HEK293 (cell line): ENCODE data around the gene TMC3.
A peak's percentile ranks its signal among the peaks of the same experiment; 100 is the strongest.

Source experiments
- CTCF ChIA-PET: fragments of 350-600 bp; formaldehyde crosslinking; extraction: SDS; loops from one replicate; lab custom pipeline; 2021; ENCODE audit warnings: antibody characterized with exemption; lab: Yijun Ruan, JAX
- POLR2A ChIA-PET: fragments of 300-600 bp; formaldehyde crosslinking; extraction: SDS; loops from one replicate; lab custom pipeline; 2020; ENCODE audit warnings: antibody characterized with exemption, inconsistent platforms; lab: Yijun Ruan, JAX
- H3K27ac ChIP-seq: fragments of 200-500 bp; sonication (Bioruptor generic); 2 replicates; pipeline ENCODE4 v1.5.1; 2014; ENCODE audit warnings: low read depth, low read length, control low read depth, inconsistent platforms; ENCODE audit errors: extremely low read depth
- H3K36me3 ChIP-seq, 2 experiments: fragments of 200-500 bp in 1 of 2; sonication (Bioruptor generic) in 1 of 2; 1 replicate in 1 of 2; 2 replicates in 1 of 2; pipeline ENCODE4 v1.5.1; 2014 to 2017; ENCODE audit warnings: inconsistent platforms in 2 of 2, low read length in 2 of 2; ENCODE audit not compliant: control insufficient read depth in 2 of 2, insufficient read depth in 1 of 2
- H3K4me1 ChIP-seq: fragments of 200-500 bp; sonication (Bioruptor generic); 2 replicates; pipeline ENCODE4 v1.5.1; 2014; ENCODE audit warnings: mild to moderate bottlenecking, low read length, inconsistent platforms; ENCODE audit not compliant: control insufficient read depth, insufficient read depth
- H3K4me3 ChIP-seq: 2 replicates; pipeline ENCODE4 v1.5.1; 2011; ENCODE audit warnings: low read depth, mild to moderate bottlenecking, control low read depth, low read length, moderate library complexity
- H3K9me3 ChIP-seq: fragments of 200-500 bp; sonication (Bioruptor generic); 2 replicates; pipeline ENCODE4 v1.5.1; 2014; ENCODE audit warnings: low read depth, low read length, inconsistent platforms; ENCODE audit not compliant: control insufficient read depth, insufficient read depth
- HOXD13 ChIP-seq: sonication (generic); formaldehyde crosslinking; IDR thresholded peaks from 2 replicates; pipeline ENCODE4 v1.8.0; 2022; ENCODE audit warnings: missing genetic modification reagents, borderline replicate concordance
- OVOL3 ChIP-seq: fragments of 450-650 bp; formaldehyde crosslinking; IDR thresholded peaks from 2 replicates; pipeline ENCODE4 v1.5.1; 2016; ENCODE audit warnings: missing biosample characterization, missing genetic modification characterization
- SCRT2 ChIP-seq: fragments of 450-650 bp; formaldehyde crosslinking; IDR thresholded peaks from 2 replicates; pipeline ENCODE4 v1.5.1; 2016; ENCODE audit warnings: missing biosample characterization, missing genetic modification characterization
- SETDB1 ChIP-seq: IDR thresholded peaks from one replicate; pipeline ENCODE4 v1.6.1; 2017; ENCODE audit warnings: mild to moderate bottlenecking, low read length, moderate library complexity, mixed read lengths; ENCODE audit not compliant: insufficient read length
- YY2 ChIP-seq: fragments of 450-650 bp; formaldehyde crosslinking; IDR thresholded peaks from 2 replicates; pipeline ENCODE4 v1.5.1; 2016; ENCODE audit warnings: missing biosample characterization, missing genetic modification characterization
- ZNF146 ChIP-seq: fragments of 450-650 bp; formaldehyde crosslinking; IDR thresholded peaks from 2 replicates; pipeline ENCODE4 v1.5.1; 2016; ENCODE audit warnings: missing biosample characterization, missing genetic modification characterization
- ZNF16 ChIP-seq: fragments of 450-650 bp; formaldehyde crosslinking; IDR thresholded peaks from 2 replicates; pipeline ENCODE4 v1.5.1; 2016; ENCODE audit warnings: low read depth, missing biosample characterization, missing genetic modification characterization
- ZNF214 ChIP-seq: fragments of 450-650 bp; formaldehyde crosslinking; IDR thresholded peaks from 2 replicates; pipeline ENCODE4 v1.5.1; 2017; ENCODE audit warnings: missing biosample characterization, mild to moderate bottlenecking, missing genetic modification characterization, borderline replicate concordance
- ZNF239 ChIP-seq: fragments of 450-650 bp; formaldehyde crosslinking; IDR thresholded peaks from 2 replicates; pipeline ENCODE4 v1.5.1; 2016; ENCODE audit warnings: missing biosample characterization, missing genetic modification characterization
- ZNF324 ChIP-seq: fragments of 450-650 bp; formaldehyde crosslinking; IDR thresholded peaks from 2 replicates; pipeline ENCODE4 v1.5.1; 2016; ENCODE audit warnings: missing biosample characterization, missing genetic modification characterization
- ZNF366 ChIP-seq: fragments of 450-650 bp; formaldehyde crosslinking; conservative IDR thresholded peaks from 2 replicates; pipeline ENCODE4 v1.5.1; 2016; ENCODE audit warnings: missing biosample characterization, missing genetic modification characterization
- ZNF473 ChIP-seq: fragments of 450-650 bp; formaldehyde crosslinking; IDR thresholded peaks from 2 replicates; pipeline ENCODE4 v1.5.1; 2017; ENCODE audit warnings: missing biosample characterization, missing genetic modification characterization
- ZNF521 ChIP-seq: fragments of 450-650 bp; formaldehyde crosslinking; IDR thresholded peaks from 2 replicates; pipeline ENCODE4 v1.5.1; 2017; ENCODE audit warnings: missing biosample characterization, mild to moderate bottlenecking, missing genetic modification characterization
- ZNF560 ChIP-seq: fragments of 450-650 bp; formaldehyde crosslinking; IDR thresholded peaks from 2 replicates; pipeline ENCODE4 v1.5.1; 2017; ENCODE audit warnings: missing biosample characterization, missing genetic modification characterization, borderline replicate concordance
- ZNF610 ChIP-seq: fragments of 450-650 bp; formaldehyde crosslinking; IDR thresholded peaks from 2 replicates; pipeline ENCODE4 v1.5.1; 2016; ENCODE audit warnings: missing biosample characterization, missing genetic modification characterization, borderline replicate concordance
- ZNF747 ChIP-seq: fragments of 450-650 bp; formaldehyde crosslinking; IDR thresholded peaks from 2 replicates; pipeline ENCODE4 v1.5.1; 2016; ENCODE audit warnings: missing biosample characterization, missing genetic modification characterization
- ZNF791 ChIP-seq: fragments of 450-650 bp; formaldehyde crosslinking; IDR thresholded peaks from 2 replicates; pipeline ENCODE4 v1.5.1; 2016; ENCODE audit warnings: missing biosample characterization, missing genetic modification characterization
- ZNF837 ChIP-seq: fragments of 450-650 bp; formaldehyde crosslinking; IDR thresholded peaks from 2 replicates; pipeline ENCODE4 v1.5.1; 2016; ENCODE audit warnings: missing biosample characterization, missing genetic modification characterization
- ZSCAN16 ChIP-seq: fragments of 450-650 bp; formaldehyde crosslinking; IDR thresholded peaks from 2 replicates; pipeline ENCODE4 v1.5.1; 2016; ENCODE audit warnings: missing biosample characterization, missing genetic modification characterization
- TF ChIP-seq, protein P1 (sequence below): fragments of 450-650 bp; formaldehyde crosslinking; IDR thresholded peaks from 2 replicates; pipeline ENCODE4 v1.5.1; 2017; ENCODE audit warnings: missing biosample characterization, missing genetic modification characterization
- TF ChIP-seq, protein P2 (sequence below): fragments of 450-650 bp; formaldehyde crosslinking; IDR thresholded peaks from 2 replicates; pipeline ENCODE4 v1.5.0; 2017; ENCODE audit warnings: missing biosample characterization, missing genetic modification characterization, borderline replicate concordance
- TF ChIP-seq, protein P3 (sequence below): fragments of 450-650 bp; formaldehyde crosslinking; IDR thresholded peaks from 2 replicates; pipeline ENCODE4 v1.5.1; 2016; ENCODE audit warnings: missing biosample characterization, missing genetic modification characterization, borderline replicate concordance

The TMC3 gene

DNA sequence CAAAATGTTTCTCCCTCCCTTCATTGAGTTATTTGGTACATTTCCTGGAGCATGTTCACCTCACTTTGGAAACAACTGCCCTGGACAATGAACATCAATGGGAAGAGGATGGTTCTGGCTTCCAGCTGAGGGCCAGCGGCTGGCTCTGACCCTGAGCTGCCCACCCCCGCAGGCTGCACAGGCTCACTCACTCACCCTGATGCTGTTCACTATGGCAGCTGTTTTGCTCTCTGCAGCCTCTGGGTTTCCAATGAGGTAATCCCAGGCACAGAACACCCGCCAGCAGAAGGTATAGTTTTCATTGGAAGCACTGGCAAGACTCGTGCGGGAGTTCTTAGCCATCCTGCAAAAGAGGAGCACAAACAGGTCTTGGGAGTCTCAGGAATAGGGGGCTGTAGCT is 17.8 kb downstream of the TMC3 start:
- ChIA-PET CTCF (interaction anchor here (0.6 to 1.9 kb wide), 6 partner anchors 12 to 248 kb away, joined by 3 to 6 read pairs (median 3); no protein-coding TSS in a partner anchor), POLR2A (interaction anchor here (1.1 kb wide), 1 partner anchor 32 kb away, joined by 4 read pairs; the partner anchor contains the start of gene STARD5)

DNA sequence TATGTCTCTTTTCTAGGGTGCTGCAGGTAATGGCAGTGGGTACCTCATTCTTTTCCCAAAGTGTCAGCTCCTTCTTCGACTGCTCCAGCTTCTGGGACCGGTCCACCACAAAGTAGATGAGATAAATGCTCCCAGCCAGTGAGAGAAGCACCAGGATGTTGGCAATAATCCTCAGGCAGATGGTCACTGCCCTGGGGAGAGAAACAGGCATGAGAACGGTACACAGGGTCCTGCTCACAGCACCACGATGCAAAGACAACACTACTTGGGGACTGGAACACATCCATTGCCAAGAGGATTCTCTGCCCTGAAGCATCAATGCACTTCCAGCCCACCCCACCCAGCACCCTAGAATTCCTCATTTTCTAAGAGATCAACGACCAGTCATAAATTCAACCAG is 22.4 kb downstream of the TMC3 start:
- no peak for TF ChIP-seq ZNF837 (tag by site-specific recombination)
- TF ChIP-seq ZSCAN16 (tag by site-specific recombination), result no peak
- TF ChIP-seq ZNF366 (tag by site-specific recombination), result no peak
- TF ChIP-seq ZNF214 (tag by site-specific recombination), result no peak
- no peak for TF ChIP-seq OVOL3 (tag by site-specific recombination)
- TF ChIP-seq, protein P1, sequence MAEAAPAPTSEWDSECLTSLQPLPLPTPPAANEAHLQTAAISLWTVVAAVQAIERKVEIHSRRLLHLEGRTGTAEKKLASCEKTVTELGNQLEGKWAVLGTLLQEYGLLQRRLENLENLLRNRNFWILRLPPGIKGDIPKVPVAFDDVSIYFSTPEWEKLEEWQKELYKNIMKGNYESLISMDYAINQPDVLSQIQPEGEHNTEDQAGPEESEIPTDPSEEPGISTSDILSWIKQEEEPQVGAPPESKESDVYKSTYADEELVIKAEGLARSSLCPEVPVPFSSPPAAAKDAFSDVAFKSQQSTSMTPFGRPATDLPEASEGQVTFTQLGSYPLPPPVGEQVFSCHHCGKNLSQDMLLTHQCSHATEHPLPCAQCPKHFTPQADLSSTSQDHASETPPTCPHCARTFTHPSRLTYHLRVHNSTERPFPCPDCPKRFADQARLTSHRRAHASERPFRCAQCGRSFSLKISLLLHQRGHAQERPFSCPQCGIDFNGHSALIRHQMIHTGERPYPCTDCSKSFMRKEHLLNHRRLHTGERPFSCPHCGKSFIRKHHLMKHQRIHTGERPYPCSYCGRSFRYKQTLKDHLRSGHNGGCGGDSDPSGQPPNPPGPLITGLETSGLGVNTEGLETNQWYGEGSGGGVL (tag by site-specific recombination), result no peak
- no peak for TF ChIP-seq ZNF16 (tag by site-specific recombination)
- TF ChIP-seq ZNF747, result no peak
- no peak for TF ChIP-seq ZNF521 (tag by site-specific recombination)
- TF ChIP-seq, protein P2, sequence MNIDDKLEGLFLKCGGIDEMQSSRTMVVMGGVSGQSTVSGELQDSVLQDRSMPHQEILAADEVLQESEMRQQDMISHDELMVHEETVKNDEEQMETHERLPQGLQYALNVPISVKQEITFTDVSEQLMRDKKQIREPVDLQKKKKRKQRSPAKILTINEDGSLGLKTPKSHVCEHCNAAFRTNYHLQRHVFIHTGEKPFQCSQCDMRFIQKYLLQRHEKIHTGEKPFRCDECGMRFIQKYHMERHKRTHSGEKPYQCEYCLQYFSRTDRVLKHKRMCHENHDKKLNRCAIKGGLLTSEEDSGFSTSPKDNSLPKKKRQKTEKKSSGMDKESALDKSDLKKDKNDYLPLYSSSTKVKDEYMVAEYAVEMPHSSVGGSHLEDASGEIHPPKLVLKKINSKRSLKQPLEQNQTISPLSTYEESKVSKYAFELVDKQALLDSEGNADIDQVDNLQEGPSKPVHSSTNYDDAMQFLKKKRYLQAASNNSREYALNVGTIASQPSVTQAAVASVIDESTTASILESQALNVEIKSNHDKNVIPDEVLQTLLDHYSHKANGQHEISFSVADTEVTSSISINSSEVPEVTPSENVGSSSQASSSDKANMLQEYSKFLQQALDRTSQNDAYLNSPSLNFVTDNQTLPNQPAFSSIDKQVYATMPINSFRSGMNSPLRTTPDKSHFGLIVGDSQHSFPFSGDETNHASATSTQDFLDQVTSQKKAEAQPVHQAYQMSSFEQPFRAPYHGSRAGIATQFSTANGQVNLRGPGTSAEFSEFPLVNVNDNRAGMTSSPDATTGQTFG (tag by site-specific recombination), result no peak
- TF ChIP-seq ZNF560 (tag by site-specific recombination), result no peak
- TF ChIP-seq YY2 (tag by site-specific recombination), result no peak
- H3K36me3 ChIP-seq, result no peaks in the 10 kb centered on the region
- ChIA-PET CTCF (interaction anchor here (0.9 kb wide), 1 partner anchor 11 kb away, joined by 3 read pairs; no protein-coding TSS in a partner anchor), POLR2A (interaction anchor here (0.7 kb wide), 1 partner anchor 24 kb away, joined by 9 read pairs; no protein-coding TSS in a partner anchor)
- H3K4me3 ChIP-seq, result no peak overlapping the region
- H3K9me3 ChIP-seq, result no peaks in the 10 kb centered on the region
- H3K27ac ChIP-seq, result no peak overlapping the region
- no peaks in the 10 kb centered on the region for H3K4me1 ChIP-seq

More for the DNA sequence above, 17.8 kb downstream of the TMC3 start:
- no peak for TF ChIP-seq ZNF146 (tag by site-specific recombination)
- TF ChIP-seq ZNF791 (tag by site-specific recombination), result no peak
- no peak for TF ChIP-seq ZSCAN16 (tag by site-specific recombination)
- TF ChIP-seq ZNF473 (tag by site-specific recombination), result no peak
- TF ChIP-seq ZNF324 (tag by site-specific recombination), result no peak
- no peak for TF ChIP-seq SETDB1
- TF ChIP-seq ZNF239 (tag by site-specific recombination), result no peak
- TF ChIP-seq, all 188 proteins: peak for 0
- H3K36me3 ChIP-seq, result no peaks in the 10 kb centered on the region
- H3K4me3 ChIP-seq, result no peak overlapping the region
- 0 out of 2 replicates have a peak, but pooled peaks cover 3% of the 10 kb centered on the region for H3K4me1 ChIP-seq
- no peaks in the 10 kb centered on the region for H3K9me3 ChIP-seq
- H3K27ac ChIP-seq, result no peak overlapping the region

DNA sequence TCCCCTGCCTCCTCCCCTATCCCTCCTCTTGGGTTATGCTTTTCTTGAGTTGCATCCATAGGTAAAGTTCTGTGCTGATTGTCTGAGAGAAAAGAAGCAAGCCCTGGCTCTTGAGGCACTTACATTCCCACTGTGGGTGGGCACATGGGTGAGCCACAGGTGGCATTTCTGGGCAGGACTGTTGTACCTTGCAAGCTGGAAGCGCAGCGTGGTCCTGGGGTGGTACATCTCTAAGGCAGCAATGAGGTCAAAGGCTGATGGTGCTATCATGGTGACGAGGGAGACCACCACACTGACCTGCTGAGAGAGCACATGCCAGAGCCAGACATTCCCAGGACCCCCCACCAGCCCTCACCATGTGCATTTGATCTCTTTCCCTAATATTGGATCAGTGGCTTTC is 24.7 kb downstream of the TMC3 start:
- POLR2A ChIA-PET, result no interaction called here
- CTCF ChIA-PET, result interaction anchor here (1.3 kb wide), 1 partner anchor 13 kb away, joined by 3 read pairs; no protein-coding TSS in a partner anchor
- no peaks in the 10 kb centered on the region for H3K4me1 ChIP-seq
- H3K9me3 ChIP-seq, result no peaks in the 10 kb centered on the region
- H3K27ac ChIP-seq, result no peak overlapping the region
- TF ChIP-seq ZNF610 (no peak), SCRT2 (tag by site-specific recombination) (peak; percentile 37; the same call in 1 of the 2 replicates), HOXD13 (no peak)
- TF ChIP-seq, protein P3, sequence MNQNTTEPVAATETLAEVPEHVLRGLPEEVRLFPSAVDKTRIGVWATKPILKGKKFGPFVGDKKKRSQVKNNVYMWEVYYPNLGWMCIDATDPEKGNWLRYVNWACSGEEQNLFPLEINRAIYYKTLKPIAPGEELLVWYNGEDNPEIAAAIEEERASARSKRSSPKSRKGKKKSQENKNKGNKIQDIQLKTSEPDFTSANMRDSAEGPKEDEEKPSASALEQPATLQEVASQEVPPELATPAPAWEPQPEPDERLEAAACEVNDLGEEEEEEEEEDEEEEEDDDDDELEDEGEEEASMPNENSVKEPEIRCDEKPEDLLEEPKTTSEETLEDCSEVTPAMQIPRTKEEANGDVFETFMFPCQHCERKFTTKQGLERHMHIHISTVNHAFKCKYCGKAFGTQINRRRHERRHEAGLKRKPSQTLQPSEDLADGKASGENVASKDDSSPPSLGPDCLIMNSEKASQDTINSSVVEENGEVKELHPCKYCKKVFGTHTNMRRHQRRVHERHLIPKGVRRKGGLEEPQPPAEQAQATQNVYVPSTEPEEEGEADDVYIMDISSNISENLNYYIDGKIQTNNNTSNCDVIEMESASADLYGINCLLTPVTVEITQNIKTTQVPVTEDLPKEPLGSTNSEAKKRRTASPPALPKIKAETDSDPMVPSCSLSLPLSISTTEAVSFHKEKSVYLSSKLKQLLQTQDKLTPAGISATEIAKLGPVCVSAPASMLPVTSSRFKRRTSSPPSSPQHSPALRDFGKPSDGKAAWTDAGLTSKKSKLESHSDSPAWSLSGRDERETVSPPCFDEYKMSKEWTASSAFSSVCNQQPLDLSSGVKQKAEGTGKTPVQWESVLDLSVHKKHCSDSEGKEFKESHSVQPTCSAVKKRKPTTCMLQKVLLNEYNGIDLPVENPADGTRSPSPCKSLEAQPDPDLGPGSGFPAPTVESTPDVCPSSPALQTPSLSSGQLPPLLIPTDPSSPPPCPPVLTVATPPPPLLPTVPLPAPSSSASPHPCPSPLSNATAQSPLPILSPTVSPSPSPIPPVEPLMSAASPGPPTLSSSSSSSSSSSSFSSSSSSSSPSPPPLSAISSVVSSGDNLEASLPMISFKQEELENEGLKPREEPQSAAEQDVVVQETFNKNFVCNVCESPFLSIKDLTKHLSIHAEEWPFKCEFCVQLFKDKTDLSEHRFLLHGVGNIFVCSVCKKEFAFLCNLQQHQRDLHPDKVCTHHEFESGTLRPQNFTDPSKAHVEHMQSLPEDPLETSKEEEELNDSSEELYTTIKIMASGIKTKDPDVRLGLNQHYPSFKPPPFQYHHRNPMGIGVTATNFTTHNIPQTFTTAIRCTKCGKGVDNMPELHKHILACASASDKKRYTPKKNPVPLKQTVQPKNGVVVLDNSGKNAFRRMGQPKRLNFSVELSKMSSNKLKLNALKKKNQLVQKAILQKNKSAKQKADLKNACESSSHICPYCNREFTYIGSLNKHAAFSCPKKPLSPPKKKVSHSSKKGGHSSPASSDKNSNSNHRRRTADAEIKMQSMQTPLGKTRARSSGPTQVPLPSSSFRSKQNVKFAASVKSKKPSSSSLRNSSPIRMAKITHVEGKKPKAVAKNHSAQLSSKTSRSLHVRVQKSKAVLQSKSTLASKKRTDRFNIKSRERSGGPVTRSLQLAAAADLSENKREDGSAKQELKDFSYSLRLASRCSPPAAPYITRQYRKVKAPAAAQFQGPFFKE (tag by site-specific recombination), result no peak
- H3K36me3 ChIP-seq, result no peaks in the 10 kb centered on the region
- H3K4me3 ChIP-seq, result no peak overlapping the region
